ENCODE results near the gene ATP8B1. TPM values are rescaled to one million over a fixed set of nuclear protein-coding genes. Genes with fewer than 3 reads are reported as not detected.

The ATP8B1 gene
- polyA plus RNA-seq, 10 donors, result 3.6 to 7.0 (median 4.3) TPM

GRCh38 chr18:57793302-57793986, 9.7 kb downstream of the ATP8B1 start:
- no peak for DNase-seq

GRCh38 chr18:57792631-57793301, 10.3 kb downstream of the ATP8B1 start:
- no peak for DNase-seq

DNA sequence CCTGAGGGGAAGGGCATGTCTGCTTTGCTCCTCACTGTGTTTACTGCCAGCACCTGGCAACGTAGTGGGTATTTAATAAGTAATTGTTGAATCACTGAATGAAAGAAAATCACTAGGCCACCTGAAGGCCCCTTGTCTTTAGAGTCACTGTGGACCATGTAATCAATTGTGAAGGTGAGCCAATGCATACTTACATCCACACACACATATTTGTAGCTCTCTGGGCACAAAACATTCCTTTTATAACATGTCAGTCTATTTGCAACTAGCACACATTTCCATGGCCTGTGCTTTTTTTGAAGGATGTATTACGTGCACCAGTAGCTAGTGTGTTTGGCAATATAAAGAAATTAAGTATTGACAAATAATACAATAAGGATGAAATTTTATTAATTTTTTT, 11.2 kb downstream of the ATP8B1 start:
- DNase-seq, result no peak

DNA sequence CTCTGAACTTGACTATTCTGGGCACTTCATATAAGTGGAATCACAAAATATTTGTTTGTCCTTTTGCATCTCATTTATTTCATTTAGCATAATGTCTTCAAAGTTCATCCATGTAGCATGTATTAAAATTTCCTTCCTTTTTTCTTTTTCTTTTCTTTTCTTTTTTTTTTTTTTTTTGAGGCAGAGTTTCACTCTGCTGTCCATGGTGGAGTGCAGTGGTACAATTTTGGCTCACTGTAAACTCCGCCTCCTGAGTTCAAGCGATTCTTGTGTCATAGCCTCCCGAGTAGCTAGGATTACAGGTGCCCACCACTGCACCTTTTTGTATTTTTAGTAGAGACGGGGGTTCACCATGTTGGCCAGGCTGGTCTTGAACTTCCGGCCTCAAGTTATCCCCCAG, 11.9 kb downstream of the ATP8B1 start:
- no peak for DNase-seq

GRCh38 chr18:57790316-57790715, 12.8 kb downstream of the ATP8B1 start:
- no peak for DNase-seq

GRCh38 chr18:57789759-57790158, 13.4 kb downstream of the ATP8B1 start:
- DNase-seq, result no peak

- DNase-seq, result peak; percentile 67 to 87 (median 74)
Observed at GRCh38 chr18:57789090-57789489, 14.0 kb downstream of the ATP8B1 start.

DNA sequence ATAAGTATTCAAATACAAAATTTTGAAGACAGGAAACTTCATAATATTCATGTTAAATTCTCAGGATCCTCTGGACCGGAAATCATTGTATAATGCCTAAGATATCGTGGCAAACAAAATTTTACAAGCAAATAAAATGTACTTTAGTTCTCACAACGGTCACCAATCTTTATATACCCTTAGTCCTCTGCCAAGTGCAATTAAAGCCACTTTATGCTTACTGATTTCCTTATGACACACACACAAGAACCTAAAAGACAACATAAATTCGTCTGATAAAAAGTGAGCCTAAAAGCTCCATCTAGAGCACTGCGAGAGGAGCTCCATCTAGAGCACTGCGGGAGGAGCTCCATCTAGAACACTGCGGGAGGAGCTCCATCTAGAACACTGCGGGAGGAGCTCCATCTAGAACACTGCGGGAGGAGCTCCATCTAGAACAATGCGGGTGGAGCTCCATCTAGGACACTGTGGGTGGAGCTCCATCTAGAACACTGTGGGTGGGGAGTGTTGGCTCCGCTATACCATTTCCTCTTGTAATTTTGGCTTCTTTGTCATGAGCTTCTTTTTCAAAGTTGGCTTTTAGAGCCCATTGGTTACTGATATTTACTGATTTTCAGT, 15.9 kb downstream of the ATP8B1 start:
- no peak for DNase-seq

- DNase-seq, result no peak
Observed at GRCh38 chr18:57785751-57786437, 17.2 kb downstream of the ATP8B1 start.

- DNase-seq, result no peak
Observed at GRCh38 chr18:57784801-57785114, 18.4 kb downstream of the ATP8B1 start.

DNA sequence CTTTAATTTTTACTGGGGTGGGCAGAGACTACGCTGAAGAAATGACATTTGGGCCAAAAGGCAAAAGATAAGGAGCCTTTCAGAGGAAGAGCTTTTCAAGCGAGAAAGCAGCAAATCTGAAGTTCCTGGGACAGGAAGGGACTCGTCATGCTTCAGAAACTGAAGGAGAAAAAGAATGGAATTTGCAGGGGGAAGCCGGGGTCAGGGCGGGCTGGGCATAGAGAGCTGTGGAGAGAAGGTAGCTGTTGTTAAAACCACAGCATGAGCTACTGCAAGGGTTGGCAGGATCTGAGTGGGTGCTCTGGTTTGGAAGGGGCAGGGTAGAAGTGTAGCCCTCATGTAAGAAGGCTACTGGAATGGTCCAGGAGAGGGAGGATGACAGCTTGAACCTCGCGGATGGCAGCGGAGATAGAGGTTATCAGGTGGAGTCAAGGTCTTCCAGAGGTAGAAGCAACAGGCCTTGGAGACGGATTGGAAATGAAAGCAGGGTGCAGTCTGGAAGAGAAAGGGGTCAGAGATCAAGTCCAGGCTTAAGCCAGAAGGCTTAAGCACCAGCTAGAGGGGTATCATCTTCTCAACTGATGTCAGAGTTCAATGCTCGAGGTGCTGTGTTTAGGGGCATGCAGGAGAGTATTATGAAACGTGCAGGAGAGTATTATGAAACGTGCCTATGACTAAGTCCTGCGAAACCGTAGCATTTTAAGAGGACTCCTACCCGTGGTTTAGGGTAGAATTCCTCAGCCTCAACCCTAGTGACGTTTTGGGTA, 18.9 kb downstream of the ATP8B1 start:
- DNase-seq, result no peak

GRCh38 chr18:57782049-57782448, 21.1 kb downstream of the ATP8B1 start:
- no peak for DNase-seq

DNA sequence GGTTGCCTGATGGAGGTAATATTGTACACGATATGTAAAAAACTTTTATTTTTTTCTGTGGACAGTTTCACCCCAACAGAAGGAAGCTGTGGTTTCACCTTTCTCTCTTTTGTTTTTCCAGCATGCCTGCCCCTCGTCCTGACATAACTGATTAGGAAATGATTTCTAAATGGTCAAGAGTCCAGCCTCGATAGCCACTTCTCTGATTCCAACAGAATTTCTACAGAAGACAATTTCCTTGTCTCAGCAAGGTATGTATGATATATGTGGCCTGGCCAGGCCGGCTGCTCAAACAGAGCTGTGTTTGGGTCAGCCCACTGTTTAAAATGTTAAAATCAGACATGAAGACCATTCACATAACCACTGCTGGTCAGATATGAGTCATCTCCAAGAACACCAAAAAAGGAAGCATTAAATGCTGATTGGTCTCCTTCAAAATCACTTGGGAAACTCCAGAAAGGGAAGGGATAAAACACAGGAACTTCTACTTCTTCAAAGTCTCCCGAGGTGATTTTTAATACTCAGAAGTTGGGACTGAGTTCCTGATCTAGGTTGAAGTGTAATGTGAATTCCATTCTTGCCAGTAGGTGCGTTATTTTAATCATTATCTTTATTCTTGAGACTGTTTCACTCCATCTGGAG, 22.3 kb downstream of the ATP8B1 start:
- DNase-seq, result peak in 2 of 3 donors; percentile 61 to 71

GRCh38 chr18:57780318-57780705, 22.8 kb downstream of the ATP8B1 start:
- DNase-seq, result peak in 2 of 3 donors; percentile 53 to 79

- DNase-seq, result peak in 1 of 3 donors; percentile 32
Observed at GRCh38 chr18:57776767-57777166, 26.3 kb downstream of the ATP8B1 start.

- DNase-seq, result no peak
Observed at GRCh38 chr18:57776354-57776753, 26.8 kb downstream of the ATP8B1 start.

DNA sequence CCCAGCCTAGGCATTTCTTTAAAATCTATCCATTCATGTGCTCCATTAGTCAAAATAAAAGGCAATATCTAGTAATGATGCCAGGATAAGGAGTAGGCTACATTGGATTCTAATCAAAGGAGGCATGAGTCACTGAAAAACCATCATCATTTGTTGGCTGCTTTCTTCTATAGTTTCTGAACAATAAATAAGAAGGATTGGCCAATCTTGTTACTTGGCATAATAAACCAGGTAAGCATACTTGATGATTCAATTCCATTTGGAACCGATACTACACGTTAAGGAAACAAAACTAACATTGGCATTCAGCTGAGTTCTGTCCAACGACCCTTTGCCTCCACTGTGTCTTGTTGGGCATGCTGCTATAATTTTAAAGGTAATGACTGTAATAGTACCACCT, 27.2 kb downstream of the ATP8B1 start:
- DNase-seq, result no peak

DNA sequence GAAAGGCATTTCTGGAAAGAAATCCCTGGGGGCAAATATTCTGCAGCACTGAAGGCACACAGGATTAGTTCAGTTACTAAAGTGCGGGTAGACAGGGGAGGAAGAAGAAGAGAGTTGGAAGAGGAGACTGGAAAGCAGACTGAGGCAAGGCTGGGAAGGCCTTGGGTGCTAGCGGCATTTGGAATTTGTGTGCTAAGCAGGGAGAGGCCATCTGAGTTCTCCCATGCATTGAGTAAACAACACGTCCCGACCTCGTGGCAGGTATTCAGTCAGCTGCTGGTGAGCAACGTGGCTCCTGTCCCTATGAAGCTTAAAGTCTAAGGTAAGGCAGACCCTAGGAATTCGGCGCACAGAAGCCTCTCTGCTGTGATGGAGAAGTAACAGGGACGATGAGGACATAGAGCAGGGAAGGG, 30.7 kb downstream of the ATP8B1 start:
- no peak for DNase-seq

DNA sequence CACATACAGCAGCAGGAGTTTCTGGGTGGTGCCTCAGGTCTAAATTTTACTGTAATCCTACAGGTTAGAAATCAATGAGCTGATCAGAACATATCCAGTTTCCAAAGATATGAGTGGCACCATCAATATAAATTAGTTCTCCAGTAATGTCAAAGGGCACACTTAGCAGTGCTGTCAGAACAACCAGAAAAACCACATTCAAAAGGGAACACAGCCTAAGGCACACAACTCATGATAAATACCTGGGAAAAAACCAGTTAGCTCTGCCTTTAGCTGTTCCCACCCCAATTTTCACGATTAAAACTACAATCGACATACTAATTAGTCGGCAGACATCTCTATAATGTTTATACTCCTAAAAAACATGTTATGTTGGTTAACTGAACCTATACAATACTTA, 31.5 kb downstream of the ATP8B1 start:
- DNase-seq, result no peak

GRCh38 chr18:57771193-57771592, 31.9 kb downstream of the ATP8B1 start:
- no peak for DNase-seq

GRCh38 chr18:57768537-57769326, 34.4 kb downstream of the ATP8B1 start:
- DNase-seq, result peak in 1 of 3 donors; percentile 52
